ENCODE measurements around the gene MIOX. TPM values are rescaled to one million over a fixed set of nuclear protein-coding genes. Genes with fewer than 3 reads are reported as not detected.

MIOX gene
- total and polyA plus RNA-seq, 9 of the 15 experiments (the other 6 are each of a cell fraction or from before 2014, with no cell fraction given): 0.08 TPM; not detected in 8

DNA sequence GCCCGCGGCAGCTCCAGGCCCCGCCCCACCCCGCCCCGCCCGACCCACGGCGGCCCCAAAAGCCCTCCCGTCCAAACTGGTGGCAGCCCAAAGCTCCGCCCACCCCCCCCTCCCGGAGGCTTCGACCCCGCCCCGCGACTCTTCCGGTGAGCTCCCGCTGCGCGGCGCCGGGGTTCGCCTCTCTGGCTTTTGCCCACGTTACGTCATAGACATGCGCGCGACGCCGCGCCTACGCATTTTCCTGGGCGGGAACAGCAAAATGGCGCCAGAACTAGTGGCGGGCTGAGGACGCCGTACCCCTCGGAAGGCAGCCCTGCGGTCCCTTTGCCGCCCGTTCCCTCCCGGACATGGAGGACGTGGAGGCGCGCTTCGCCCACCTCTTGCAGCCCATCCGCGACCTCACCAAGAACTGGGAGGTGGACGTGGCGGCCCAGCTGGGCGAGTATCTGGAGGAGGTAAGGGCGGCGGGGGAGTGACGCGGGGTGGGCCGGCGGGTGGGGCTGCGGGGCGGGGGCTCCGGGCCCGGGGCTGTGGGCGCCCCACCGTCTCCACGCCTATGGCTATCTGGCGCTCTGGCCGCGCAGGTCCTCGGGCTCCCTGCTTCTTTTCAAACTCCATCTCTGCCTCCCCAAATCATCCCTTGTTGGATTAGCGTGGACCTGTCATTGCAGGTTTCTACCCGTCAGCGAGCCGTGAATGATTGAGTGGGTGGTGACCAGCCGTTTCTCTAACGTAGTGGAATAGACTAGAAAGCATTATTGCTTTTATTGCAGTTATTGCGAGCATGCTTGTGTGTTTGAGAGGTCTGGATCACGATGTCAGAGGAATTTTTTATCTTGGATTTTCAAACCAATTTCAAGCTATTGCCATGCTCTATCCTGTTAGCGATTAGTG is 21.6 kb downstream of the MIOX start, which contains the start of gene NCAPH2 (continued):
- TF ChIP-seq RNF219 (CRISPR knock-in tag; IDR thresholded peaks at IDR 0.05) (no peak), OTX1 (CRISPR knock-in tag; IDR thresholded peaks at IDR 0.05) (no peak), RFX1 (IDR thresholded peaks at IDR 0.05) (no peak), PPARD (CRISPR knock-in tag; IDR thresholded peaks at IDR 0.05) (no peak), PHF8 (IDR thresholded peaks at IDR 0.05; ENCODE audit: borderline replicate concordance, low read length) (peak; percentile 66; the same call in 1 of the 2 replicates), ZNF778 (CRISPR knock-in tag; IDR thresholded peaks at IDR 0.05) (no peak), ZFX (CRISPR knock-in tag; IDR thresholded peaks at IDR 0.05) (peak; percentile 33; the same call in 1 of the 2 replicates), EP400 (IDR thresholded peaks at IDR 0.05) (peak; percentile 90), ASH1L (IDR thresholded peaks at IDR 0.05; ENCODE audit: borderline replicate concordance, low read depth, partially characterized antibody) (no peak), HNRNPL (IDR thresholded peaks at IDR 0.05; ENCODE audit: low read depth, low read length) (no peak), ZNF431 (CRISPR knock-in tag; IDR thresholded peaks at IDR 0.05) (no peak), SP1 (CRISPR knock-in tag; IDR thresholded peaks at IDR 0.05) (peak; percentile 64), YY1 (IDR thresholded peaks at IDR 0.05; ENCODE audit: borderline replicate concordance in 1 of 3, control insufficient read depth in 1 of 3, extremely low read depth in 1 of 3, insufficient read depth in 3 of 3, insufficient read length in 1 of 3, insufficient replicate concordance in 2 of 3, low read depth in 1 of 3, low read length in 2 of 3) (peak; percentile 79 to 94 (median 93)), PHTF2 (CRISPR knock-in tag; IDR thresholded peaks at IDR 0.05) (no peak), LCOR (CRISPR knock-in tag; IDR thresholded peaks at IDR 0.05) (no peak), GABPB1 (CRISPR knock-in tag; IDR thresholded peaks at IDR 0.05) (peak; percentile 76), HLTF (IDR thresholded peaks at IDR 0.05) (no peak), ZNF354B (CRISPR knock-in tag; IDR thresholded peaks at IDR 0.05) (no peak), THAP12 (CRISPR knock-in tag; IDR thresholded peaks at IDR 0.05) (peak; percentile 31; the same call in 1 of the 2 replicates), ZKSCAN3 (CRISPR knock-in tag; IDR thresholded peaks at IDR 0.05) (no peak), HNRNPLL (IDR thresholded peaks at IDR 0.05; ENCODE audit: low read depth, low read length, poor library complexity, severe bottlenecking) (peak; percentile 76)
